Stimulated activated CD4-positive, alpha-beta T cell treated with anti-CD3 and anti-CD28 coated beads, Interleukin-12 subunit alpha, Interleukin-12 subunit beta, amount 100 ng/mL, for 24 hours (primary cell): Measurements from ENCODE around the gene TFAP2D.

Source experiments
- DNase-seq, 2 experiments: peaks; one replicate each; pipeline ENCODE4 v3.0.0-alpha.2; 2020; ENCODE audit warnings: low read depth in 2 of 2

The TFAP2D gene

GRCh38 chr6:50720623-50721022 lies 7.3 kb downstream of the TFAP2D start:
- DNase-seq: no peak

- DNase-seq: no peak
Observed at GRCh38 chr6:50721978-50722377, 8.7 kb downstream of the TFAP2D start.

GRCh38 chr6:50722829-50723554 lies 9.7 kb downstream of the TFAP2D start:
- DNase-seq: no peak

- DNase-seq: no peak
Observed at GRCh38 chr6:50724381-50725124, 11.2 kb downstream of the TFAP2D start.

GRCh38 chr6:50734488-50734887 lies 21.2 kb downstream of the TFAP2D start:
- no peak for DNase-seq

GRCh38 chr6:50742161-50742560 lies 28.8 kb downstream of the TFAP2D start:
- DNase-seq: no peak

GRCh38 chr6:50744976-50745375 lies 31.6 kb downstream of the TFAP2D start:
- DNase-seq: no peak

GRCh38 chr6:50762798-50763197 lies 49.5 kb downstream of the TFAP2D start:
- DNase-seq: no peak

GRCh38 chr6:50778696-50779095 lies 65.4 kb downstream of the TFAP2D start:
- no peak for DNase-seq

- DNase-seq: no peak
Observed at GRCh38 chr6:50780382-50780781, 67.1 kb downstream of the TFAP2D start.

GRCh38 chr6:50785921-50786320 lies 72.6 kb downstream of the TFAP2D start:
- DNase-seq: no peak

GRCh38 chr6:50791900-50792508 lies 78.7 kb downstream of the TFAP2D start:
- no peak for DNase-seq

GRCh38 chr6:50792771-50793170 lies 79.4 kb downstream of the TFAP2D start:
- DNase-seq: no peak

GRCh38 chr6:50795574-50795973 lies 82.2 kb downstream of the TFAP2D start:
- DNase-seq: no peak

GRCh38 chr6:50804283-50804682 lies 91.0 kb downstream of the TFAP2D start:
- no peak for DNase-seq

GRCh38 chr6:50807035-50807434 lies 93.7 kb downstream of the TFAP2D start:
- DNase-seq: no peak

- DNase-seq: no peak
Observed at GRCh38 chr6:50815436-50816114, 102.2 kb downstream of the TFAP2D start.

- peak; percentile 14 to 66 for DNase-seq
Observed at GRCh38 chr6:50816115-50816675, 102.9 kb downstream of the TFAP2D start.

GRCh38 chr6:50816947-50817645 lies 103.8 kb downstream of the TFAP2D start:
- no peak for DNase-seq

- DNase-seq: no peak
Observed at GRCh38 chr6:50817646-50817950, 104.3 kb downstream of the TFAP2D start.

GRCh38 chr6:50818020-50818419 lies 104.7 kb downstream of the TFAP2D start:
- DNase-seq: no peak

GRCh38 chr6:50818673-50819072 lies 105.3 kb downstream of the TFAP2D start, which contains the start of gene TFAP2B:
Gene TFAP2B (plus strand): TSS chr6:50818871. CDS start chr6:50818892, 21 bp downstream.
- DNase-seq: no peak
